Colonic mucosa (tissue), 4 donors: Measurements from ENCODE around the gene CCDC63. TPM values are rescaled to one million over a fixed set of nuclear protein-coding genes. Genes with fewer than 3 reads are reported as not detected.
"Not testable (repeated sequence)": the region's sequence is repeated elsewhere in the genome, so short reads cannot be mapped to it uniquely, and the experiment has no call there.

Experiments
- DNase-seq: peaks from one replicate; pipeline ENCODE4 v3.0.0-alpha.2; 2020
- H3K27ac ChIP-seq: fragments of 200-600 bp; one replicate; pipeline ENCODE4 v1.8.0; 2021
- H3K27me3 ChIP-seq: fragments of 200-600 bp; one replicate; pipeline ENCODE4 v1.8.0; 2021
- H3K36me3 ChIP-seq: fragments of 200-600 bp; one replicate; pipeline ENCODE4 v1.8.0; 2021
- H3K4me1 ChIP-seq: fragments of 200-600 bp; one replicate; pipeline ENCODE4 v1.8.0; 2021; ENCODE audit warnings: mild to moderate bottlenecking
- H3K4me3 ChIP-seq: fragments of 200-600 bp; one replicate; pipeline ENCODE4 v1.8.0; 2021
- H3K9ac ChIP-seq, 2 donors: one replicate each; pipeline ENCODE4 v1.7.0; 2013; ENCODE audit warnings: control low read depth in 2 of 2, low read depth in 2 of 2, low read length in 2 of 2
- H3K9me3 ChIP-seq: fragments of 200-600 bp; one replicate; pipeline ENCODE4 v1.8.0; 2021
- CTCF ChIP-seq: fragments of 200-600 bp; IDR thresholded peaks from one replicate; pipeline ENCODE4 v1.8.0; 2022; ENCODE audit warnings: antibody characterized with exemption, mild to moderate bottlenecking
- intact Hi-C: fragments of 100-400 bp; cut with DNase I; formaldehyde crosslinking; loops from one replicate; pipeline ENCODE4 v1.14.1; 2022
- total RNA-seq, 2 donors: library from RNA; stranded (reverse); fragmentation: NEBNext Ultra II Directional in 1 of 2; extraction: Animal tissue kit (Norgen Biotek cat#: 25700) in 1 of 2; gene quantifications; one replicate each; pipeline ENCODE4 v1.2.1, GENCODE V29; 2021
- donor health status: healthy.
- donor health status: DM: no; HTN: no; CAD: no.
- donor health status: DM: no; HTN: no; CAD: no.

CCDC63 gene
- total RNA-seq, 2 donors from 2014 or later = not detected

DNA sequence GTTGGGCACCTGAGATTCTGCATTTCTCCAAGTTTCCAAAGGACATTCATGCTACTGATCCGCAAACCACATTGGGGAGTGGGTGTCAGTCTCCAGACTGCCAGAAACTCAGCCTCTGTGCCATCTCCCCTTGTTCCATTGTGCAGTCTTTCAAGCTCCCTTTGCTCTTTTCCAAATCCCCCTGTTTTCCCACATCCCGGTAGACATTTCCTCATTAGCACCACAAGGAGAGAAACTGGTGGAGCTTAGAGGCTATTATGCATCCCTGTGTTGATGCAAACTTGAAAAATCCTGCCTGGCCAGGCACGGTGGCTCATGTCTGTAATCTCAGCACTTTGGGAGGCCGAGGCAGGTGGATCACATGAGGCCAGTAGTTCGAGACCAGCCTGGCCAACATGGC, 10.7 kb downstream of the CCDC63 start:
- Histone ChIP-seq H3K9ac (no peak overlapping the region), H3K4me3 (no peak overlapping the region), H3K9me3 (no peaks in the 10 kb centered on the region), H3K27me3 (no peaks in the 10 kb centered on the region), H3K36me3 (no peaks in the 10 kb centered on the region), H3K27ac (no peak overlapping the region), H3K4me1 (no peaks in the 10 kb centered on the region)
- DNase-seq = no peak
- no peak for TF ChIP-seq CTCF
- intact Hi-C loops = no loop called here

DNA sequence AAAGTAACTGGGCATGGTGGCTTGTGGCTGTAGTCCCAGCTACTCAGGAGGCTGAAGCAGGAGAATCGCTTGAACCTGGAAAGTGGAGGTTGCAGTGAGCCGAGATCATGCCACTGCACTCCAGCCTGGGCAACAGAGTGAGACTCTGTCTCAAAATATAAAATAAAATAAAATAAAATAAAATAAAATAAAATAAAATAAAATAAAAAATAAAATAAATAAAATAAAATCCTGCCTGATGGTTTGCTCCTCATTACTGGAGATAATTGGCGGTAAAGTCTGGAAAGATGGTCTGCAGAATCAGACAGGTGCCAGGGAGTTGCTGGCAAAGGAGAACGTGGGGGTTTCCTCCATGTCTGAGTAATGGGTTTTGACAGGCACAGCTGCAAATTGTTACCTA, 11.2 kb downstream of the CCDC63 start:
- H3K36me3 ChIP-seq, DNase-seq, H3K27ac ChIP-seq, H3K4me3 ChIP-seq, intact Hi-C loops, H3K27me3 ChIP-seq, H3K9me3 ChIP-seq, H3K9ac ChIP-seq, H3K4me1 ChIP-seq: not testable (repeated sequence)

DNA sequence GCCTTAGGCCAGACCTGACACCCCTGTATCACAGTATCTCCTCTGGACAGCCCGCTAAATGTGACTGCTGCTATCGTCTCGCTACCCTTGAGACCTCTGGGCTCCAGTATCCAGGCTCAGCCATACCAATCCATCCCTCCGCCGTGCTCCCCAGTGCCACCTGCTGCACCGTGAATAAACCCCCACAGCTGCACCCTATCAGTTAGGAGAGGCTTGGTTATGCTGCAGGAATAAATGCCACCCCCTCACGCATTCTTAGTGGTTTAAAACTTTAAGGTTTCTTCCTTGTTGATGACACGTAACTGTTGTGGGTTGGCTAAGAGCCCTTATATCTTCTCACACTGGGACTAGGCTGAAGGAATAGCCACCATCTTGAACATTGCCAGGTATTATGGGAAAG, 12.1 kb downstream of the CCDC63 start:
- no peak for TF ChIP-seq CTCF
- intact Hi-C loops = no loop called here
- Histone ChIP-seq H3K36me3 (no peaks in the 10 kb centered on the region), H3K4me1 (no peaks in the 10 kb centered on the region), H3K27ac (no peak overlapping the region), H3K9ac (no peak overlapping the region), H3K27me3 (no peaks in the 10 kb centered on the region), H3K4me3 (no peak overlapping the region), H3K9me3 (no peaks in the 10 kb centered on the region)
- no peak for DNase-seq

DNA sequence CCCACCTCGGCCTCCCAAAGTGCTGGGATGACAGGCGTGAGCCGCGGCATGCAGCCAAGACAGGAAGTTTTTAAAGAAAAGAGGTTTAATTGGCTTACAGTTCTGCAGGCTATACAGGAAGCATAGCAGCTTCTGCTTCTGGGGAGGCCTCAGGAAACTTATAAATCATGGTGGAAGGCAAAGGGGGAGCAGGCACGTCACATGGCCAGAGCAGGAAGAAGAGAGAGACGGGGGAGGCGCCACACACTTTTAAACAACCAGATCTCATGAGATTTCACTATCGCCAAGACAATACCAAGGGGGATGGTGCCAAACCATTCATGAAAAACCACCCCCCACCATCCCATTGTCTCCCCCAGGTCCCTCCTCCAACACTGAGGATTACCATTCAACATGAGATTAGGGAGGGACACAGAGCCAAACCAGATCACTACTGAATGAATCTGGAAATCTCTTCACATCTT, 14.1 kb downstream of the CCDC63 start:
- no peaks in the 10 kb centered on the region for H3K27me3 ChIP-seq
- no peak overlapping the region for H3K4me3 ChIP-seq
- no peaks in the 10 kb centered on the region for H3K4me1 ChIP-seq
- no peak overlapping the region for H3K27ac ChIP-seq
- no peak for TF ChIP-seq CTCF
- no peak overlapping the region for H3K9ac ChIP-seq
- intact Hi-C loops = no loop called here
- DNase-seq = no peak
- no peaks in the 10 kb centered on the region for H3K9me3 ChIP-seq
- H3K36me3 ChIP-seq = no peaks in the 10 kb centered on the region

DNA sequence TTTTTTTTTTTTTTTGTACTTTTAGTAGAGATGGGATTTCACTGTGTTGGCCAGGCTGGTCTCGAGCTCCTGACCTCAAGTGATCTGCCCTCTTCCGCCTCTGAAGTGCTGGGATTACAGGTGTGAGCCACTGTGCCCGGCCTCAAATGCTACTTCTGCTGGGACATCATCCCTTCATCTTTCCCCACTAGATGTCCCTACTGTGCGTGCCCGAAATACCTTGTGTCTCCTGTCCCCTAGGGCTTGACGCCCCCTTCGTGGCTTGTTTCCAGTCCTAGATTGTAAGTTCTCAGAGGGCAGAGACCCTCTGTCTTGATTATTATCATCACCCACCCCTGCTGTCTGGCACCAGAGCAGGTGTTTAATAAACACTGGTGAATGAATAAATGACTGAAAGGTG, 14.9 kb downstream of the CCDC63 start:
- H3K4me1 ChIP-seq = no peaks in the 10 kb centered on the region
- no peaks in the 10 kb centered on the region for H3K27me3 ChIP-seq
- no peaks in the 10 kb centered on the region for H3K9me3 ChIP-seq
- H3K27ac ChIP-seq = no peak overlapping the region
- no peak overlapping the region for H3K9ac ChIP-seq
- H3K4me3 ChIP-seq = no peak overlapping the region
- intact Hi-C loops = no loop called here
- DNase-seq = no peak
- H3K36me3 ChIP-seq = no peaks in the 10 kb centered on the region
- TF ChIP-seq CTCF = no peak

DNA sequence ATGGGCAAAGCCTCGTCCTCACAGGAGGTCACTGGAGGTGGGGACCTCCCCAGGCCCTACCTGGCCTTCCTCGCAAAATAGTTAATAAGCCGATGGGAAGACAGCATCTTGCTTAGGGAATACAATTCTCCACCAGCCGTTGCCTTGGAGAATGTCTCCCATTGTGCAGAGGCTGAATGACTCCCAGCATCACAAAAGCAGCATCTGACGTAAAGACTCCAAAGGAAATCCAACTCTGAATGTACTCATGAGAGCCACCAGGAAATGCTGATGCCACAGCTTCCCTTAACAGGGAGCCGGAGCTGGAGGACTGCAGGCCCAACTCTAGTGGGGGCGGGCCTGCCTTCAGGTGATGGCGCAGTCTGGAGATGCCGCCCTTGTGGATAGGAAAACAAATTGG, 15.5 kb downstream of the CCDC63 start:
- H3K4me3 ChIP-seq = no peak overlapping the region
- no peak for TF ChIP-seq CTCF
- H3K9ac ChIP-seq = no peak overlapping the region
- no peaks in the 10 kb centered on the region for H3K4me1 ChIP-seq
- intact Hi-C loops = no loop called here
- H3K36me3 ChIP-seq = no peaks in the 10 kb centered on the region
- no peaks in the 10 kb centered on the region for H3K27me3 ChIP-seq
- no peak for DNase-seq
- no peak overlapping the region for H3K27ac ChIP-seq
- H3K9me3 ChIP-seq = no peaks in the 10 kb centered on the region
